ENCODE measurements around the gene ATP5IF1. TPM values are rescaled to one million over a fixed set of nuclear protein-coding genes. Genes with fewer than 3 reads are reported as not detected.

ATP5IF1 gene
- total RNA-seq, 2 donors from 2014 or later: 90.2 to 133 TPM

- DNase-seq (ENCODE audit: low spot score) (no peak), ATAC-seq (ENCODE audit: insufficient number of reproducible peaks, low FRiP score, low read depth) (no peak)
- no peak for TF ChIP-seq CTCF (IDR thresholded peaks at IDR 0.05)
- no peak overlapping the region for H3K4me3 ChIP-seq
- no peaks in the 10 kb centered on the region for H3K9me3 ChIP-seq
- H3K27ac ChIP-seq: no peak overlapping the region
- no peaks in the 10 kb centered on the region for H3K27me3 ChIP-seq (replicated peaks; ENCODE audit: insufficient read depth)
- H3K36me3 ChIP-seq: no peaks in the 10 kb centered on the region
- peaks cover 15 to 22% of the 10 kb centered on the region in 2 donors for H3K4me1 ChIP-seq (ENCODE audit: control insufficient read depth in 1 of 2, low read depth in 2 of 2)
Observed at GRCh38 chr1:28239004-28239403, 3.1 kb downstream of the ATP5IF1 start.

DNA sequence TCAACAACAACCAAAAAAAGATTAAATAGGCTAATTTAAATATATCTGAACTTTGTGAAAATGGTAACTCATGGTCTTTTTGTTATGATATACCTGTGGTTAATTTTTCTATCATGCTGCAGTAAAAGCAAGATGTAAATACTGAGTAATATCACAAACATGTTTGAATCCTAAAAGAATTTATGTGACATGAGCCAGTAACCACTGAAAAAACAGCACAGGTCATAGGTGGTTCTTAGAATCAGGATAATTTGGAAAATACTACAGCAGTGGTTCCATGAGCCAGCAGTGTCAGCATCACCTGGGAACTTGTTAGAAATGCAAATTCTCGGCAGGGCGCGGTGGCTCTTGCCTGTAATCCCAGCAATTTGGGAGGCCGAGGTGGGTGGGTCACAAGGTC is 4.1 kb downstream of the ATP5IF1 start:
- no peaks in the 10 kb centered on the region for H3K36me3 ChIP-seq
- ATAC-seq (ENCODE audit: insufficient number of reproducible peaks, low FRiP score, low read depth): no peak
- H3K4me1 ChIP-seq (ENCODE audit: control insufficient read depth in 1 of 2, low read depth in 2 of 2): peaks cover 14 to 19% of the 10 kb centered on the region in 2 donors
- no peak for TF ChIP-seq CTCF (IDR thresholded peaks at IDR 0.05)
- no peak overlapping the region for H3K4me3 ChIP-seq
- no peak for DNase-seq (ENCODE audit: low spot score)
- no peaks in the 10 kb centered on the region for H3K9me3 ChIP-seq
- no peak overlapping the region for H3K27ac ChIP-seq
- H3K27me3 ChIP-seq (replicated peaks; ENCODE audit: insufficient read depth): no peaks in the 10 kb centered on the region

DNA sequence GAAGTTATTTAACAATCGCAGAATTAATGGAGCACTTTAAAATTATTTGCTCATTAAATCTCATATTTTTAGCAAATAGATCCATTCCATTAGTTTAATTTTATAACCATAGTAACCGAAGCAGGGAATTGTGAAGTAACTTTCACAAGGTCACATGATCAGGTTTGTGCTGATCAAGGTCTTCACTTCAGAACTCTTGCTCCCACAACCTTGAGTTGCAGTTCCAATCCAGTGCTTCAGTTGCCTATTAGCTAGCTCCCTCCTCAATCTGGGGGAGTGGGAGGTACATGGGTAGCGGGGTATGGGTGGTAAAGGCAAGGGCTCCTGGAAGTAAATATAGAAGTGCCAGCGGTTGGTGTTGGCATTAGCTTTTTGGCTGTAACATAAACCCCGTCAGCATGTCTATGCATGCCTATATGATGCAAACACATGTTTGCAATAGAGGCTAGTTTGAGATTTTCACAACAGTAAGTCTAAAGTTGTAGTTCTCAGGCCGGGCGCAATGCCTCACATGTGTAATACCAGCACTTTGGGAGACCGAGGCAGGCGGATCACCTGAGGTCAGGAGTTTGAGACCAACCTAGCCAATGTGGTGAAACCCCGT is 5.8 kb downstream of the ATP5IF1 start:
- no peaks in the 10 kb centered on the region for H3K9me3 ChIP-seq
- H3K36me3 ChIP-seq: no peaks in the 10 kb centered on the region

DNA sequence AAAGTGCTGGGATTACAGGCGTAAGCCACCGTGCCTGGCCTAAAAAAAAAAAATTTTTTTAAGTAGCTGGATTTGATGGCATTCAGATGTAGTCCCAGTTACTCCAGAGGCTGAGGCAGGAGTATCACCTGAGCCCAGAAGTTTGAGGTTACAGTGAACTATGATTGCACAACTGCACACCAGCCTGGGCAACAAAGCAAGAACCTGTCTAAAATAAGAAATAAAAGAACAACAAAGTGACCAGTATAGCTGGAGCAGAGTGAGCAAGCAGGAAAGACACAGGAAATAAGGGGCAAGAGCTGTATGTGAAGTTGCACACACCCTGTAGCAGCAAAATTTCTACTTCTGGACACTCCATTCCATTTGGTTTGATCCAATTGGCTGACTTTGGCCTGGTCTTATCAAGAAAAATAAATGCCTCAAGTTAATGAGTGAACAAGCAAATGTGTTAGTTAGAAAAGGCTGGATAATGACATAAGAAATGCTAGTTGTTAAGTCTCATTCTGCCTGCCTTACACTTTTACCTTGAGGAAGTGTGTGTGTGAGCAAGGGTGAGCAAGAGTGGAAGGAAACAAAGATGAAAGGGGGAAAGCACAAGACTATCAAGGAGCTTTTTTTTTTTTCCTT is 7.9 kb downstream of the ATP5IF1 start:
- DNase-seq (ENCODE audit: low spot score): no peak
- no peaks in the 10 kb centered on the region for H3K36me3 ChIP-seq
- H3K27me3 ChIP-seq (replicated peaks; ENCODE audit: insufficient read depth): no peaks in the 10 kb centered on the region
- no peak for TF ChIP-seq CTCF (IDR thresholded peaks at IDR 0.05)
- H3K9me3 ChIP-seq: no peaks in the 10 kb centered on the region
- no peak overlapping the region for H3K27ac ChIP-seq
- H3K4me1 ChIP-seq (ENCODE audit: control insufficient read depth in 1 of 2, low read depth in 2 of 2): peaks cover 14 to 20% of the 10 kb centered on the region in 2 donors
- H3K4me3 ChIP-seq: no peak overlapping the region
- ATAC-seq (ENCODE audit: insufficient number of reproducible peaks, low FRiP score, low read depth): no peak

More for the DNA sequence above, 5.8 kb downstream of the ATP5IF1 start:
- peaks cover 11 to 16% of the 10 kb centered on the region in 2 donors for H3K4me1 ChIP-seq (ENCODE audit: control insufficient read depth in 1 of 2, low read depth in 2 of 2)
- H3K27ac ChIP-seq: no peak overlapping the region
- DNase-seq (ENCODE audit: low spot score): no peak
- no peak for ATAC-seq (ENCODE audit: insufficient number of reproducible peaks, low FRiP score, low read depth)
- no peaks in the 10 kb centered on the region for H3K27me3 ChIP-seq (replicated peaks; ENCODE audit: insufficient read depth)
- no peak for TF ChIP-seq CTCF (IDR thresholded peaks at IDR 0.05)
- H3K4me3 ChIP-seq: no peak overlapping the region

- Histone ChIP-seq H3K9me3 (no peaks in the 10 kb centered on the region), H3K27me3 (replicated peaks; ENCODE audit: insufficient read depth) (no peaks in the 10 kb centered on the region), H3K4me1 (ENCODE audit: control insufficient read depth in 1 of 2, low read depth in 2 of 2) (peaks cover 23 to 24% of the 10 kb centered on the region in 2 donors), H3K4me3 (no peak overlapping the region), H3K36me3 (no peaks in the 10 kb centered on the region), H3K27ac (no peak overlapping the region)
- DNase-seq (ENCODE audit: low spot score): no peak
- no peak for ATAC-seq (ENCODE audit: insufficient number of reproducible peaks, low FRiP score, low read depth)
- no peak for TF ChIP-seq CTCF (IDR thresholded peaks at IDR 0.05)
Observed at GRCh38 chr1:28244549-28245251, 8.8 kb downstream of the ATP5IF1 start.
